ENCODE data around the gene MUC16.

Gene MUC16

DNA sequence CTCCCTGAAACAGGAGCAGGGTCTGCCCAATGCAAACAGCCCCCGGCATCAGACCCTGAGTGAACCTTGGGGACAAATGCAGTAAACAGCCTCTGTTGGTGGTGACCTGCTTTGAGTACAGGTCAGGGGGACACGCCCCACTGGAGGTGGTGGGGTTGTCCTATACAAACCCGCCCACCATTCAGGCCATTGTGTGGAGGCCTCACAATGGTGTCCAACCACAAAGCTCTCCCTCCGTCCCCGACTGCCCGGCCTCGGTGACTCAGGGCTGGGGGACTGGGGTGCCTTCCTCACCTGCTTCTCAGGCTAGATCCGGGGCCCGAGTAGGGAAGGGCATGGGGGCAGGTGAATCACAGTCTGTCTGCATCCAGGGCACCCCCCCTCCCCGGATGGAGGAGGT, 1.5 kb downstream of the MUC16 start:
- DNase-seq: no peak

DNA sequence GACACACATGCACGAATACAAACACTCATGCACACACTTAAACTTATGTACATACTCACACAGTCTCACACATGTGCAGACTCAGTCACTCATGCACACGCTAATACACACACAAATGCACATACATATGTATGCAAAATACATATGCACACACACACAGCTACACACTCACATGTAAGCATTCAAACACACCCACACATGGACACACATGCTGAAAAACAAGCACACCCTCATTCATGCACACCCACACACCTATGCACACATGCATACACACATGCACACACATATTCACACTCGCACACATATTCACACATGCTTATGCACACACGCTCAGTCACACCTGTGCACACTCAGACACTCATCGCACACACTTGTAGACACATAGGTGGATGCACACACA, 9.3 kb downstream of the MUC16 start:
- no peak for DNase-seq

DNA sequence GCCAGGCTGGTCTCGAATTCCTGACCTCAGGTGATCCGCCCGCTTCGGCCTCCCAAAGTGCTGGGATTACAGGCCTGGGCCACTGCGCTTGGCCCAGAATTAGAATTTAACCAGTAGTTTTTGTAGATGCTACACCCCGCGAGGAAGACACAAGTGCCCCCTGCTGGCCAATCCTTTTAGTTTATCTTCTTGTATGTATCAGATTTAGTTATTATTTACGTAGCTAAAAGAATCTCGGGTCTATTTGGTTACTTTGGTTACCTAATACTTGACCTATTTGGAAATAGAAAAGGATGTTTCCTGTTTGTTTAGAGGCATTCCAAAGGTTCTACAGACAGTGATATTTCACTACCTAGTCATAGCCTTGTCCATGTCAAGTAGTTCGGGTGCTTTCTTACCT, 22.0 kb downstream of the MUC16 start:
- DNase-seq: peak; percentile 66

DNA sequence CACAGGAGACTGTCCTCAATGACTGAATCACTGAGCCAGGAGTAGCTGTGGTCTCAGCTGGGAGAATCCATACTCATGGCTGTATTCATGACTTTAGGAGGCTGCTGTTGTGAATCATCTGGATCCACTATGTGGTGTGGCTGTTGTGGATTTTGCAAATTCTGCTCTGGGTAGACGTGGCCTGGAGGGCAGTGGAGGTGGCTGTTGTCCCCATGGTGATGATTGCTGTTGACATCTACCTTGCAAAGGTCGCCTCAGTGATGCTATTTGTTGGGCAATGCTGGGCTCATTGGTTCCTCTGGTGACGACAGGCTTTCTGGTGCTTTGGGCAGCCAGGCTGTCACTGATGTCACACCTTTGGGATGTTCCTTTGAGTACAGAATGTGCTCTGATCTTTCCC, 23.9 kb downstream of the MUC16 start:
- no peak for DNase-seq

DNA sequence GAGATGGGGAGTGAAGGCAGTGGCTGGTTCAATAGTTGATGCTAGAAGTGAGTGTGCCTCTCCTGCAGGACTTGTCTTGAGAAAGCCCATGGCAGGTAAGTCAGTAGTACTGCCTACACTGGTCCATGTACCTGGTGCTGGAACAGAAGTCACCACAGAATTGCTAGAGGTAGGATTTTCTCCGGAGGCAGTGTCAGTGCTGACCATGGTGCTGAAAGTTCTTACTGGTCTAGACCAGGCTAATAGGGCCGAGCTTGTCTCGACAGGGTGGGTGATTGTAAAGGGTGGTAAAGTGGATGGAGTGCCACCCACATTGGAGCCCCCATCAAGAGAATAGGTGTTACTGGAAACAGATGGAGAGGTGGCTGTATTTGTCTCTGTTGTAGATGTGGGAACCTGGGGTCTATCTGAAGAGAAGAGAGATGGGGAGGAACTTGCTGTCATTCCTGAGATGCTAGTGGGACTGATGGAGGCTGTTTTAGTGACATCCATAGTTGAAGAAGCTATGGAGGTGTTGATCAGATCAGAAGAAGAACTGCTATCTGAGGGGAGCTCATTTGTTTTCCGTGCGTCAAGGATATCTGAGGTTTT, 36.6 kb downstream of the MUC16 start:
- peak; percentile 68 for DNase-seq

DNA sequence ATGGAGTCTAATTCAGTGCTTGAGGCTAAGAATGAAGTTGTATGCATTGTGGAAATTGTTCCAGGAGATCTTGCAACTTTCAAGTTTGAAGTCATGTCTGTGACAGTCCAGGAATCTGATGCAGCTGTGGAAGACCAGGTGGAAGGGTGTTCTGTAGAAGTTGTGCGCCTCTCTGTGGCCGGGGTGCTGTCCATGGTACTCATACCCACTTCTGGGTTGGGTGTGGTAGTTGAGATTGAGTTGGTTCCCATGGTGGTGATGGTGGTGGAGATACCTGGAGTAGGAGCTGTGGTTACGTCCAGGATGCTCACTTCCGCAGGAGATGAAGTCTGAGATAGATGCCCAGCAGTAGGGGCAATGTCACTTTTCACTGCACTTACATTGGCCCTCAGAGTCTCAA, 44.3 kb downstream of the MUC16 start:
- DNase-seq: peak; percentile 52
